Trophoblast cell (in vitro differentiated cells and primary cell): ENCODE data around the gene AP3S1.

Experiments
- DNase-seq, 2 donors: peaks; one replicate each; pipeline ENCODE4 v3.0.0-alpha.2; 2016
- H2AFZ ChIP-seq: 2 replicates; pipeline ENCODE4 v1.6.1; 2013; ENCODE audit warnings: low read length, moderate library complexity, mild to moderate bottlenecking; ENCODE audit not compliant: insufficient read depth, poor library complexity
- H2AK5ac ChIP-seq: 2 replicates; pipeline ENCODE4 v1.6.1; 2013; ENCODE audit warnings: mild to moderate bottlenecking, low read length
- H2BK120ac ChIP-seq: 2 replicates; pipeline ENCODE4 v1.6.1; 2013; ENCODE audit warnings: low read length, mild to moderate bottlenecking, moderate library complexity; ENCODE audit not compliant: insufficient read depth, poor library complexity
- H2BK12ac ChIP-seq: 2 replicates; pipeline ENCODE4 v1.6.1; 2013; ENCODE audit warnings: mild to moderate bottlenecking, low read length, moderate library complexity
- H2BK5ac ChIP-seq: 2 replicates; pipeline ENCODE4 v1.6.1; 2013; ENCODE audit warnings: low read length, low read depth, moderate library complexity, mild to moderate bottlenecking; ENCODE audit not compliant: poor library complexity
- H3K14ac ChIP-seq: 2 replicates; pipeline ENCODE4 v1.6.1; 2013; ENCODE audit warnings: mild to moderate bottlenecking, low read length
- H3K18ac ChIP-seq: 2 replicates; pipeline ENCODE4 v1.6.1; 2013; ENCODE audit warnings: mild to moderate bottlenecking, low read length
- H3K23ac ChIP-seq: 2 replicates; pipeline ENCODE4 v1.6.1; 2013; ENCODE audit warnings: low read length
- H3K27ac ChIP-seq: 2 replicates; pipeline ENCODE4 v1.5.1; 2013; ENCODE audit warnings: low read depth, mild to moderate bottlenecking, inconsistent platforms, low read length, moderate library complexity
- H3K27me3 ChIP-seq: 2 replicates; pipeline ENCODE4 v1.6.1; 2013; ENCODE audit warnings: inconsistent platforms, mild to moderate bottlenecking, low read length, moderate library complexity; ENCODE audit not compliant: insufficient read depth
- H3K36me3 ChIP-seq, 2 experiments: 1 replicate in 1 of 2; 2 replicates in 1 of 2; pipeline ENCODE4 v1.6.1; 2013; ENCODE audit warnings: low read length in 2 of 2, mild to moderate bottlenecking in 2 of 2, moderate library complexity in 1 of 2; ENCODE audit not compliant: insufficient read depth in 2 of 2, control insufficient read depth in 1 of 2
- H3K4ac ChIP-seq: 2 replicates; pipeline ENCODE4 v1.6.1; 2013; ENCODE audit warnings: low read depth, mild to moderate bottlenecking, low read length, moderate library complexity
- H3K4me1 ChIP-seq, 2 experiments: 1 replicate in 1 of 2; 2 replicates in 1 of 2; pipeline ENCODE4 v1.6.1; 2013; ENCODE audit warnings: low read length in 2 of 2, mild to moderate bottlenecking in 2 of 2, moderate library complexity in 1 of 2; ENCODE audit not compliant: insufficient read depth in 2 of 2, control insufficient read depth in 1 of 2
- H3K4me2 ChIP-seq: 2 replicates; pipeline ENCODE4 v1.6.1; 2013; ENCODE audit warnings: inconsistent platforms, mild to moderate bottlenecking, low read length, moderate library complexity
- H3K4me3 ChIP-seq: 2 replicates; pipeline ENCODE4 v1.5.1; 2013; ENCODE audit warnings: mild to moderate bottlenecking, low read depth, low read length, inconsistent platforms
- H3K79me1 ChIP-seq: one replicate; pipeline ENCODE4 v1.6.1; 2013; ENCODE audit warnings: low read length
- H3K79me2 ChIP-seq: 2 replicates; pipeline ENCODE4 v1.6.1; 2013; ENCODE audit warnings: low read length, mild to moderate bottlenecking; ENCODE audit not compliant: control insufficient read depth, insufficient read depth, poor library complexity
- H3K9ac ChIP-seq: 2 replicates; pipeline ENCODE4 v1.6.1; 2013; ENCODE audit warnings: mild to moderate bottlenecking, low read length
- H3K9me3 ChIP-seq: 2 replicates; pipeline ENCODE4 v1.6.1; 2013; ENCODE audit warnings: low read depth, mild to moderate bottlenecking, control low read depth, inconsistent platforms, low read length; ENCODE audit not compliant: insufficient read depth
- H4K12ac ChIP-seq: 2 replicates; pipeline ENCODE4 v1.6.1; 2013; ENCODE audit warnings: low read depth, mild to moderate bottlenecking, low read length, moderate library complexity
- H4K8ac ChIP-seq: 2 replicates; pipeline ENCODE4 v1.6.1; 2013; ENCODE audit warnings: low read depth, mild to moderate bottlenecking, low read length, moderate library complexity
- H4K91ac ChIP-seq: one replicate; pipeline ENCODE4 v1.6.1; 2013; ENCODE audit warnings: low read depth, mild to moderate bottlenecking, low read length, moderate library complexity
- WGBS: extraction: QIAGEN DNeasy Blood & Tissue Kit; methylation state at CpG from one replicate; pipeline ENCODE4 v1.1.7; 2013; ENCODE audit warnings: missing lambda C conversion rate; ENCODE audit not compliant: insufficient read length, insufficient coverage; ENCODE audit errors: extremely low coverage; 5-methylcytosine and 5-hydroxymethylcytosine counted together

The AP3S1 gene

DNA sequence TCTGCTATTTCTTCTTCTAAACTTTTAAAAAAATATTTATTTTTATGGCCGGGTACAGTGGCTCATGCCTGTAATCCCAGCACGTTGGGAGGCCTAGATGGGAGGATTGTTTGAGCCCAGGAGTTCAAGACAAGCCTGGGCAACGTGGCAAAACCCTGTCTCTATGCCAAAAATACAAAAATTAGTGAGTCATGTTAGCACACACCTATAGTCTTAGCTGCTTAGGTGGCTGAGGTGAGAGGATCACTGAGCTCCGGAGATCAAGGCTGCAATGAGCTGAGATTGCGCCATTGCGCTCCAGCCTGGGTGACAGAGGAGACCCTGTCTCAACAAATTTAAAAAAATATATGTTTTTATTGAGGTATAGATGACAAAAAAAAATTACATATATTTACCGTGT lies 5.6 kb downstream of the AP3S1 start:
- Histone ChIP-seq H2AK5ac (no peak overlapping the region), H2AFZ (no peak overlapping the region), H3K27ac (no peak overlapping the region), H3K79me2 (no peaks in the 10 kb centered on the region), H3K36me3 (no peaks in the 10 kb centered on the region), H3K79me1 (peaks cover 1% of the 10 kb centered on the region), H3K23ac (no peak overlapping the region), H4K91ac (no peak overlapping the region), H3K4me3 (no peak overlapping the region), H3K4me2 (no peak overlapping the region), H3K9ac (no peak overlapping the region), H4K12ac (no peak overlapping the region), H2BK120ac (no peak overlapping the region), H3K9me3 (no peaks in the 10 kb centered on the region), H3K4ac (no peak overlapping the region), H3K4me1 (peaks cover 0 to 4% of the 10 kb centered on the region in 2 experiments), H4K8ac (no peak overlapping the region), H3K14ac (no peak overlapping the region), H2BK5ac (no peak overlapping the region), H2BK12ac (no peak overlapping the region), H3K27me3 (no peaks in the 10 kb centered on the region), H3K18ac (no peak overlapping the region)
- no peak for DNase-seq
- no CpG with 5 or more reads among the region's 7 CpGs for WGBS

DNA sequence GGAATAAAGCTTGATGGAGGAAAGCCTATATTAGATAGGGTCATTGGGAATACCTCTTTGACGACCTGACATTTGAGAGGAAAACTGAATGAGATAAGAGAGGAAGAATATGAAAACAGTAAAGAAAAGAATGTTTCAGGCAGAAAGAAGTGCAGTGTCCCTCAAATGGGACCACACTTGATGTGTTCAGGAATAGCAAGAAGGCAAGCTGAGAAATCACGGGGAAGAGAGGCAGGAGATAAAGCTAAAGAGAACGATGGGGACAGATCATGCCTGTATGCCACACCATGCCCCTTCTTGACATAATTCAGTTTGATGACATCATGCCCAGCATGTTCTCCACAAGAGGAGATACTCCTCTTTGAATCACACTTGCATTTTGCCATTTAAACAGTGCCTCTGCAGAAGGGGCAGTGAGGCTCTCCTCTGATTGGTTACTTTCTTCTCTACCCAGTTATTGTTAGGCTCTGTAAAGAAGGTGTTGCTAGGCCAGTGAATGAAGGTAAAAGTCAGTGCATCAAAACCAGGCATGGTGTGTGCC lies 7.6 kb downstream of the AP3S1 start:
- Histone ChIP-seq H2BK120ac (no peak overlapping the region), H3K9ac (no peak overlapping the region), H3K27ac (no peak overlapping the region), H2BK12ac (no peak overlapping the region), H4K8ac (no peak overlapping the region), H3K18ac (no peak overlapping the region), H2AK5ac (no peak overlapping the region), H2AFZ (no peak overlapping the region), H3K4ac (no peak overlapping the region), H3K4me2 (no peak overlapping the region), H3K27me3 (no peaks in the 10 kb centered on the region), H3K36me3 (peaks cover 0 to 2% of the 10 kb centered on the region in 2 experiments), H3K23ac (peak overlapping the region; percentile 50), H3K79me1 (no peaks in the 10 kb centered on the region), H4K91ac (no peak overlapping the region), H2BK5ac (no peak overlapping the region), H3K4me1 (peaks cover 0 to 3% of the 10 kb centered on the region in 2 experiments), H3K9me3 (peaks cover 2% of the 10 kb centered on the region), H3K4me3 (no peak overlapping the region), H3K14ac (no peak overlapping the region), H3K79me2 (peaks cover 1% of the 10 kb centered on the region), H4K12ac (no peak overlapping the region)
- no CpG with 5 or more reads among the region's 3 CpGs for WGBS
- no peak for DNase-seq

DNA sequence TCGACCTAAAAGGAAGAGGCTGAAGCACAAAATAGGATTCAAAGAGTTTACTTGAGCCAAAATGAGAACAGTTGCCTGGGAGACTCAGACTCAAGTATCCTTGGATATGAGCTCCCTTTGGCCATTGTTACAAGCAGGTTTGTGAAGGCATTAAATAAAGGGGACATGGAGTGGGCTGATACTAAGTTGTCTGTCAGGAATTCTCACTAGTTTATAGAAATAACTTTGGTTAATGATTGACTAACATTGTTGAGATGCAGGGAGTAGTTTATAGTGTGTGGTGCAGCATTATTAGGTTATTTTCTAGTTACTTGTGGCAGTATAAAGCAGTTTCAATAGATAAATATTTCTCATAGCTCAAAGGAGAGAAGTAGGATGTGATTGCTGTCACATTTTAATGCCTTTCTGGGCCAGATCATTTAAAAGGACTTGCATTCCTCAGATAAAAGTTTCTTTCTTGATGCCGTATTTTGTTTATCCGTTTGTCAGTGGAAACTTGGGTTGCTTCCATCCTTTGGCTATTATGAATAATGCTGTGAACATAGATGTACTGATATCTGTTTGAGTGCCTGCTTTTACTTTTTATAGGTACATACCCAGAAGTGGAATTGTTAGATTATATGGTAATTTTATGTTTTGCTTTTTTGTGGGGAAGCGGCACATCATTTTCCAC lies 9.1 kb downstream of the AP3S1 start:
- Histone ChIP-seq H3K18ac (no peak overlapping the region), H3K23ac (no peak overlapping the region), H2BK120ac (no peak overlapping the region), H4K91ac (no peak overlapping the region), H3K36me3 (peaks cover 0 to 2% of the 10 kb centered on the region in 2 experiments), H3K4me3 (no peak overlapping the region), H3K27me3 (no peaks in the 10 kb centered on the region), H3K79me2 (peaks cover 1% of the 10 kb centered on the region), H3K27ac (no peak overlapping the region), H3K14ac (no peak overlapping the region), H3K4me2 (no peak overlapping the region), H2BK12ac (no peak overlapping the region), H3K4ac (no peak overlapping the region), H3K9ac (no peak overlapping the region), H4K8ac (no peak overlapping the region), H2BK5ac (no peak overlapping the region), H3K9me3 (peaks cover 2% of the 10 kb centered on the region), H2AFZ (no peak overlapping the region), H3K79me1 (no peaks in the 10 kb centered on the region), H4K12ac (no peak overlapping the region), H3K4me1 (no peaks in the 10 kb centered on the region), H2AK5ac (no peak overlapping the region)
- DNase-seq: no peak
- no CpG with 5 or more reads among the region's 4 CpGs for WGBS

DNA sequence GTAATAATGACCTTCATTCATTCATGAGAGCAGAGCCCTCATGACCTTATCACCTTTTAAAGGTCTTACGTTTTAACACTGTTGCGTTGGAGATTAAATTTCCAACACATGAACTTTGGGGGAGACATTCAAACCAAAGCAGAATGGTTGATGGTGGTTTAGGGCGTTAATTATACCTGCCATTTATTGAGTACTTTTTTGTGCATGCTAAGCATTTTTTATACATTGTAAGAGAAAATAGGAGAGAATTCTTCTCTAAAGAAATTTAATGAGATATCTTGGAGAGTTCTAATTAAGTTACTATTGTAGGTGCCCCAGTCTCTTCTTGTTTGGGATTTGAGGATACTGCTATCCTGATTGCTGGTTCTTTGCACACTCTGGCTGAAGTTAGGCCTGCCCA lies 12.4 kb downstream of the AP3S1 start:
- H2AK5ac ChIP-seq: no peak overlapping the region
- H3K27ac ChIP-seq: no peak overlapping the region
- no peak overlapping the region for H4K12ac ChIP-seq
- no peak overlapping the region for H4K8ac ChIP-seq
- H3K23ac ChIP-seq: no peak overlapping the region
- H3K4ac ChIP-seq: peak overlapping the region; percentile 33
- no peak overlapping the region for H2BK120ac ChIP-seq
- H3K79me1 ChIP-seq: no peaks in the 10 kb centered on the region
- H3K36me3 ChIP-seq: peaks cover 0 to 2% of the 10 kb centered on the region in 2 experiments
- no peak overlapping the region for H3K4me3 ChIP-seq
- WGBS: no CpG with 5 or more reads among the region's 3 CpGs
- H3K9ac ChIP-seq: no peak overlapping the region
- peaks cover 2% of the 10 kb centered on the region for H3K27me3 ChIP-seq
- H3K4me2 ChIP-seq: no peak overlapping the region
- no peak overlapping the region for H3K18ac ChIP-seq
- peaks cover 1% of the 10 kb centered on the region for H3K79me2 ChIP-seq
- H2BK5ac ChIP-seq: no peak overlapping the region
- H3K9me3 ChIP-seq: peaks cover 2% of the 10 kb centered on the region
- no peak overlapping the region for H3K14ac ChIP-seq
- no peak for DNase-seq
- no peak overlapping the region for H2AFZ ChIP-seq
- no peak overlapping the region for H2BK12ac ChIP-seq
- H4K91ac ChIP-seq: no peak overlapping the region
- H3K4me1 ChIP-seq: no peaks in the 10 kb centered on the region
